GM13976 (cell line): Measurements from ENCODE around the gene PCDH12.

Experiments
- DNase-seq: peaks from one replicate; pipeline ENCODE4 v3.0.0; 2012; ENCODE audit warnings: low spot score
- CTCF ChIP-seq: IDR thresholded peaks from 2 replicates; pipeline ENCODE4 v1.5.1; 2012; ENCODE audit warnings: borderline replicate concordance, mild to moderate bottlenecking; ENCODE audit not compliant: insufficient read depth; ENCODE audit errors: extremely low read depth, missing control alignments, control extremely low read depth
- in situ Hi-C: fragments of 300-500 bp; cut with MboI; formaldehyde crosslinking; loops from one replicate; pipeline ENCODE4 v1.12.0; 2022; ENCODE audit warnings: low sequenced_read_pairs, mixed read lengths, inconsistent platforms; ENCODE audit not compliant: unreplicated experiment

PCDH12 gene

DNA sequence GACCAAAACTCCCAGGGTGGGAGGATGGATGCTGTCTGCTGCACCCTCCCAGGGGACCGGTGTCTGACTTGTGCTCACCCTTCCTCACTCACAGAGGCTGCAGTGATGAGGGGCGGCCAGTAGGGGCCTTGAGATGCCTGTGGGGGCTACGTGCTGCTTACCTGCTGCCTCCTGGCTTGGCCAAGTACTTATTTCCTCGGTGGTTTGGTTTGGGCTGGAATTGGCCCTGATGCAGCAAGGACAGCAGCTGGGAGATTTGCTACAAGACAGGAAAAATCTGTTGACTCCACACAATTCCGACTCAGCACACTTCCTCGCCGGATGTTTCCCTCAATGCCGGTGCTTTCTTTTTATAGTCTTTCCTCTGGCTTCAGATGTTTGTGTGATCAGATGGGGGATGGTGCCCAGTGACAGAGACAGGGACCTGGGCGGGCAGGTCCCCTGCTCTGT is 6.6 kb downstream of the PCDH12 start:
- peak; percentile 61 for DNase-seq
- in situ Hi-C loops = loop anchor here (10.0 kb wide), 1 partner anchor 257 kb away; no protein-coding TSS in a partner anchor
- peak; percentile 15 for TF ChIP-seq CTCF

DNA sequence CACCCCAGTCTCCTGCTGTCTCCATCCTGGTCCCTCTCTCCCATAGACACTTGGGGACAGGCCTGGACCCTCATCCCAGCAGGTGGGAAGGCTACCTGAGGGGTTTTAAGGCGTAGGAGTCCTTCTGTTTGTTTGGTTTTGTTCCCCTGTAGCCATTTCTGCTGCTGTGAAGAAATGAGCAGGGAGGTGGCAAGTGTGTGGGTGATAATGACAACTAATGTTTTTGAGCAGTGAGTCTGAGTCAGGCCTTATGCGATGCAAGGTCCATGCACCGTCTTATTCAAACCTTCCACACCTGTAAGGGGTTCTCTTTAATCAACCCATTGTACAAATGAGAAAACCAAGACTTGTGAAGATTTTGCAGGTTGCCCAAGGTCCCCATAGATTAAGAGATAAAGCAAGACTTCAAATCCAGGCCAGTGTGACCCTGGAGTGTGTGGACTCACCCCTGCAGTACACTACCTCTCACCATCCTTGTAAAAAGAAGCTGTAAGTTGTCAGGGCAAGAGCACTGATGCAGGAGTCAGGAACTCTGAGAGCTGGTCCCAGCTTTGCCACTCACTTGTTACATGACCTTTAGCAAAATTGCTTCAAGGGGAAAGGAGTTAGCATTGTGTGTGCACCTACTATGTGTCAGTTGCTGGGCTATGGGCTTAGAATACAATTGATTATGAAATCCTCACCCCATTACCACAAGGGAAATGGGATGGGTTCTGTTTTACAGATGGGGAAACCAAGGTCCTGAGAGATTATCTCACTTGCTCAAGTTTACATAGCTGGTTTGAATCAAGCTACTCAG is 7.6 kb downstream of the PCDH12 start:
- DNase-seq = no peak
- TF ChIP-seq CTCF = no peak
- in situ Hi-C loops = loop anchor here (10.0 kb wide), 1 partner anchor 256 kb away; no protein-coding TSS in a partner anchor

GRCh38 chr5:141949511-141949910 is 8.5 kb downstream of the PCDH12 start:
- no peak for TF ChIP-seq CTCF
- in situ Hi-C loops = no loop called here
- no peak for DNase-seq

GRCh38 chr5:141948812-141949211 is 9.2 kb downstream of the PCDH12 start:
- no peak for TF ChIP-seq CTCF
- no peak for DNase-seq
- in situ Hi-C loops = no loop called here

- in situ Hi-C loops = no loop called here
These were observed 10.7 kb downstream of the PCDH12 start for GRCh38 chr5:141947316-141947715.

GRCh38 chr5:141945511-141946051 is 12.4 kb downstream of the PCDH12 start:
- in situ Hi-C loops = no loop called here
- TF ChIP-seq CTCF = no peak
- no peak for DNase-seq

More at GRCh38 chr5:141947316-141947715, 10.7 kb downstream of the PCDH12 start:
- TF ChIP-seq CTCF = no peak
- no peak for DNase-seq
